ELR (cell line): ENCODE results near the gene SH2D3C.

Source experiments
- DNase-seq: peaks from one replicate; pipeline ENCODE4 v3.0.0-alpha.2; 2015; ENCODE audit warnings: low read depth

SH2D3C gene

DNA sequence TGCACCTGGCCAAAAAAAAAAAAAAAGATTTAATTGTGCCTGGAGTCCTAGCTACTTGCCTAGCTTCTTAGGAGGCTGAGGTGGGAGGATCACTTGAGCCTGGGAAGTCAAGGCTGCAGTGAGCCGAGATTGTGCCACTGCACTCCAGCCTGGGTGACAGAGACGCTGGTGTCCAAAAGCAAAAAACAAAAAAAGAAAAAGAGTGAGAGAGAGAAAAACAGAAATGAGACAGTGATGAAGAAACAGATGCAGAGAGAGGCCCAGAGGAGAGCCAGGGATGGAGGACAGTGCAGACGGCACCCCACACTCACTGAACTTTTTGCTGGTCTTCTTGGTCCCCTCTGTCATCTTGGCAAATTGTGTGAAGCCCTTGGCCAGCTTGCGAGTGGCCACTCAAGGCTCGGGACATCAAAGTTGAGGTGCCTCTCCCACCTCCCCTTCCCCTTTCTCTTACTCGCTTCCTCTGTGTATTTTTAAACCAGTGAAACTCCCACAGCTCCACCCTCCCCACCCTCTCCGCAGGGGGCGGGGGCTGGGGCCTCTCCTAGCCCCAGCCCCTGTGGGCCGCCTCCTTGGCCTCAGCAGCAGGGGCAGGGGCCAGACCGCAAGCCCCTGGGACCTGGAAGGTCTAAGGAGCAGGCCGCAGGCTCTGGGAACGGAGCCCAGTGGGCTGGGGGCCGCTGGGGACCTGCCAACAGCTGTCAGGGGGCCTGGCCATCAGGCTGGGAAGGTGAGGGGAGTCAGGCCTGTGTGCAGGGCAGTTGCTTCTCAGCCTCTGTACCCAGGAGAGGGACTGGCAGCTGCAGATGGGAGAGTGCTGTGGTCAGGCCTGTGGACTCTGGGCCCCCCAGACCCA lies at the start of gene SH2D3C:
Gene SH2D3C (minus strand): TSS at position 387 of the 856 bp plus-strand sequence. CDS start 39 bp downstream, at position 348.
- no peak for DNase-seq

GRCh38 chr9:127826253-127826913 lies 47.9 kb upstream of the SH2D3C start:
- no peak for DNase-seq

GRCh38 chr9:127825319-127826051 lies 47.0 kb upstream of the SH2D3C start:
- no peak for DNase-seq

- DNase-seq = no peak
Measured at GRCh38 chr9:127822108-127822507, 43.6 kb upstream of the SH2D3C start.

DNA sequence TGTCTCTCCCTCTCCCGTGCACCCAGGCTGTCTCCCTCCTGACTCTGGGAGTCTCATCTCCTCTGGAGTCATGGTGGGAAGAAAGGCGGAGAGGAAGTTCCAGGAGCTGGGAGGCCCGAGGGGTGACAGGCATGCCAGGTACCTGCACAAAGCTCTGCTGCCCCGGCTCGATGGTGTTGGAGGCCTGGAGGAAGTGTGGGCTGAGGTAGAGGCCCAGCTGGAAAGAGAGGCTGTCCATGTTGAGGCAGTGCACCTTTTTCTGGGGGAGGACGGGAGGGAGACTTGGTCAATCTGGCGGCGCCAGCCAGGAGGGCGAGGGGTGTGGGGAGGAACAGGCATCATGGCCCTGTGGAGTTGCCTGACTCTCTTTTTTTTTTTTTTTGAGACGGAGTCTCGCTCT lies 40.1 kb upstream of the SH2D3C start:
- no peak for DNase-seq

GRCh38 chr9:127817881-127818434 lies 39.5 kb upstream of the SH2D3C start:
- DNase-seq = no peak

- no peak for DNase-seq
Measured at GRCh38 chr9:127816728-127817127, 38.3 kb upstream of the SH2D3C start.

GRCh38 chr9:127816362-127816725 lies 37.9 kb upstream of the SH2D3C start:
- DNase-seq = no peak

DNA sequence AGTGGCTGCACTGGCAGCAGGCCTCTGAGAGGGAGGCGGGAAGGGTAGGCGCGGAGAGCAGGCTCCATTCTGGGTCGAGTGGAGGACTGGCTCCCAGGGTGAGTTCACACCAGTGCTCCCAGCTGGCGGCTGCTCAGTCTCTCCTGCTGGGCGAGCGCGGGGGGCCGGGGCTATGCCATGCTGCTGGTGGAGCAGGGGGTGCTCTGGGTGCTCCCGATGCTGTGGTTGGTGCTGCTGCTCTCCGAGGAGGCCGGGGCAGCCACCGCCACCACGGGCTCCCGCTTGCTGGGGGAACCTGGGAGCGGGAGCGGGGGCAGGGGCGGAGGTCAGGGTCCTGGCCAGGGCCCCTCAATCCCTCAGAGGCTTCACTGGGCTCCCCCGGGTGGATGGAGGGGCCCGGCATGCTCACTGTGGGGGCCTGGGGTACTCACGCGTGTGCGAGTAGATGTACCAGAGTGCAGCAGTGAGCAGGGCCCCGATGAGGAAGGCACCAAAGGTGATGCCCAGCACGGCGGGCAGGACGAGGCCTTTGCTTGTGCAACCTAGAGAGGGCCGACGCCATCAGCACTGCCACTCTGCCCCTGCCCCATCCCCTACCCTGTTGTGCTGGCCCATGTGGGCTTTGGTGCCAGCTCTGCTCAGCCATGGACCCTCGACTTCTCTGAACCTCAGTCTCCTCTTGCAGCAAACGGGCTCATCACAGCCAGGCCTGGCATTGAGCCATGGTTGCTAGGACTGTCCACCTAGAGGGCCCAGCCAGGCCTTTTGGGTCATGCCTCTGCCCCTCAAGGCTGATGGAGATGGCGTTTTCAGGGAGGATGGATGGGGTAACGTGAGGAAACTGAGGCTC lies 37.3 kb upstream of the SH2D3C start:
- no peak for DNase-seq

DNA sequence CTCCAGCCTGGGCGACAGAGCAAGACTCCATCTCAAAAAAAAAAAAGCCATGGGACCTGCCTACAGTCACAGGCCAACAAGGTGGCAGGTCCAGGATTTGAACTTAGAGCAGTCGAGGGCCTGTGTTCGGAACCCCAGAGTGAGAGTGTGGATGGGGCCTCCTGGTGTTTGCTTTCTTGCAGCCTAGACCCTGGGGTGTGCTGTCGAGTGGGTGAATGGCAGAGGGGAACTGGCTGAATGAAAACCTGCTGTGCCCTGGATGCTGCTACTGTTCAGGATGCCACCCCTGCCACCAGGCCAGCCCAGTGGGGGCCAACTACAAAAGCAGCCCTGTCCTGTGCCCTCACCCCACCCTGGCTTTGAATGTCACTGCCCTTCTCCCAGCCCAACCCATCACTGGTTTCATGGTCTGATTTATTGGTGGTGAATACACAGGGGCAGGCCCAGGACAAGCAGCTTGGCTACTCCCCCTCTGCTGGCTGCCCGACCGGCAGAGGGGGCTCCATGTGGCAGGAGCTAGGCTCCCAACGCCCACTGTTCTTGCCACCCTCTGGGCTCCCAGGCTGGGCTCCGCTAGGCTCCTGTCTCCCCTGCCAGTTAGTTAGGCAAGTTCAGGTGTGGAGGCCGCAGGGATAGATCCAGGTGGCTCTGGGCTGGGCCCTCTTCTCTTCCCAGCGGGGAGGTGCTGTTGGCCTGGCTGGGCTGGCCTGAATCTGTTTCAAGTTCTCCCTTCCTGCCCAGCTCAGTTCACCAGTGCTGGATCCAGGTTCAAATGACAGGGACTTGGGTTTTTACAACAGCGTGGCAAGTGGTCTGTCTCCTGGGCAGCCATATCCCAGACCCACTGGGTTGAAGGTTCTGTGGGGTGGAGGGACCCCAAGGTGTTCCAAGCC lies 36.4 kb upstream of the SH2D3C start:
- no peak for DNase-seq

DNA sequence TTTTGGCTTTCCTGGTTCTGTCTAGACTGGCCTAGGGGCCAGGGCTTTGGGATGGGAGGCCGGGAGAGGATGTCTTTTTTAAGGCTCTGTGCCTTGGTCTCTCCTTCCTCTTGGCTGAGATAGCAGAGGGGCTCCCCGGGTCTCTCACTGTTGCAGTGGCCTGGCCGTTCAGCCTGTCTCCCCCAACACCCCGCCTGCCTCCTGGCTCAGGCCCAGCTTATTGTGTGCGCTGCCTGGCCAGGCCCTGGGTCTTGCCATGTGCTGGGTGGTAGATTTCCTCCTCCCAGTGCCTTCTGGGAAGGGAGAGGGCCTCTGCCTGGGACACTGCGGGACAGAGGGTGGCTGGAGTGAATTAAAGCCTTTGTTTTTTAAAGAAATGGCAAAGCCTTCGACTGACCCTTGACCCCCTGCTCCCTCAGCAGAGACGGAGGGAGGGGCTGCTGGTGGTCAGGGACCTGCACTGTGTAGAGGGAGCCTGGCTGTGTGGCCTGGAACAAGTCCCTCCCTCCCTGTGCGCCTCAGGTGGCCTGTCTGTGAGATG lies 35.3 kb upstream of the SH2D3C start:
- DNase-seq = no peak

GRCh38 chr9:127812936-127813675 lies 34.6 kb upstream of the SH2D3C start:
- DNase-seq = no peak

DNA sequence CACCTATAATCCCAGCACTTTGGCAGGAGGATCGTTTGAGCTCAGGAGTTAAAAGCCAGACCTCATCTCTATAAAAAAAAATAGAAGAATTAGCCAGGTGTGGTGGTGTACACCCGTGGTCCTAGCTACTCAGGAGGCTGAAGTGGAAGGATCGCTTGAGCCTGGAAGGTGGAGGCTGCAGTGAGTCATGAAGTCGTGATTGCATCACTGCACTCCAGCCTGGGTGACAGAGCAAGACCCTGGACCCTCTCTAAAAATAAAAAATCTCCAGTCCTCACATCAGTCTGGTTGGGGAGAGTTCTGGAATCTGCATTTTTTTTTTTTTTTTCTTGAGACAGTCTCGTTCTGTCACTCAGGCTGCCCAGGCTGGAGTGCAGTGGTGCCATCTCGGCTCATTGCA lies 33.5 kb upstream of the SH2D3C start:
- DNase-seq = no peak

DNA sequence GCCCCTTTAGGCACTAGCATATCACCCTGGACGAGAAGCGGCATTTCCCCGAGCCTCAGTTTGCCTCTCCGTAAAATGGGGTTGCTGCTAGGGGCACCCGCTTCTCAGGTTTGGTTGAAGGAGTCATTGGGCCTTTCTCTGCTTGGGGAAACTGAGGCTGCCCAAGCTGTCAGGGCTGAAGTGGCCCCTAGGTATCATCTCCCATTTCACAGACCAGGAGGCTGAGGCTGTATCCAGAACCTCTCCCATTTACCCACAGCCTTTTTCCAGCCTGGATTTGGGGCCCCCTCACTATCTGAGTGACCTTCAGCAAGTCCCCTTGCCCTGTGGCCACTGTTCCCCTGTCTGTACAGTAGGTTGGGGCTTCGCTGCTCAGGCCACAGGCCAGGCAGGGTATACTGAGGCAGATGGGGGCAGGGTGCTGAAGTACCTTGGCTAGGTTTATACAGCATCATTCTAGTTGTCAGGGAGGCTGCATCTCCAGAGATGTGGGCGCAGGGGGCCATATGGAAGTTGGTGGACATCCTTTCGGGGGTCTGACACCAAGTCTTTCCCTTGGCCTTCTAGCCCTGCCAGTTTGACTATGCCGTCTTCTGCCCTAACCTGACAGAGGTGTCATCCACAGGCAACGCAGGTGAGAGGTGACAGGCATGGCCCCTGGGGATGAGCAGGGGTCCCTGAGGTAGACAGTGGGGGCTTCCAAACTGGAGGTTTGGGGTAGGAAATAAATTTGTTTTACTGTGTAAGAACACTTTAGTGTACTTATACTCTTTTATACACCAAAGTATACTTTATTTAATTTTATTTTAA lies 32.1 kb upstream of the SH2D3C start:
- no peak for DNase-seq

GRCh38 chr9:127809540-127810377 lies 31.3 kb upstream of the SH2D3C start:
- no peak for DNase-seq

DNA sequence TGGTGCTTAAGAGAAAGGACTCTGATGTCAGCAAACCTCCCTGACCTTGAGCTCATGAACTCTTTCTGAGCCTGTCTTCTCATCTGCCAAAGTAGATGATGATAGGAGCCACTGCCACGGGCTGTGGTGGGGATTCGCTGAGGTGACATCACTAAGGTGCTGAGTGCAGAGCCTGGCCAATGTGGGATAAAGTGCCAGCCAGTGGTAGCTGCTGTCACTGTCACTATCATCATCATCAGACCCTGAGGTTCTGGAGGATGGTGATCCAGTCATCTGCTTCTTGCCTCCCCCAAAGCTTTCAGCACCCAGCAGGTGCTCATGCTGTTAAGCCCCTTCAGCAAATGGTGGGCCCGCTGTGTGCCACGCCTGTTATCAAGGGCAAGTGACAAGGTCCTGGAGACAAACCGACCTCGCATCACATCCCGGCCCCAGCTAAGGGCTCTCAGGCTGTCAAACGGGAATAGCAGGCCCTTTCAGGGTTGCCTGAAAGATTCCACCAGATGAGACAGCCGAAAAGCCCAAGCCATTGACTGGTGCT lies 30.6 kb upstream of the SH2D3C start:
- no peak for DNase-seq

DNA sequence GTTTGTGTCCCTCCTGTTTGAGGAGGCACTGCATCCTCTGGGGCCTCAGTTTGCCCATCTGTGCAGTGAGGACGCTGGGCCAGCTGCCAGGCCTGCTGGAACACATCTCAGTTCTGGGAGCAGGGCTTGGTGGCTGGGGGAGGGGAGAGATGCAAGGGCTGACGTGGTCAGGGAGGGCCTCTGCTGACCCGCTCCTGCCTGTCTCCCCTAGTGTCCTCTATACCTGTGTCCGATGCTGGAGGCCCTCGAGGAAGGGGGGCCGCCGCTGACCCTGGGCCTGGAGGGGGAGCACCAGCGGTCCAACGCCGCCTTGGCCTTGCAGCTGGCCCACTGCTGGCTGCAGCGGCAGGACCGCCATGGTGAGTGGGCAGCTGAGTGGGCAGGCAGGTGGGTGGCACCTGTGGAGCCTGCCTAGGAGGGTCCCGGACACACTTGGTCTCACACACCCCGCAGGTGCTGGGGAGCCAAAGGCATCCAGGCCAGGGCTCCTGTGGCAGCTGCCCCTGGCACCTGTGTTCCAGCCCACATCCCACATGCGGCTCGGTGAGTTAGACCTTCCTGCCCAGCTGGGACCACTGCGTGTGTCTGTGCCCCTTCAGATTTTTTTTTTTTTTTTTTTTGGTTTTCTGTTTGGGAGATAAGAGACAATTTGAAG lies 30.0 kb upstream of the SH2D3C start:
- DNase-seq = no peak
